SK-N-SH (cell line): ENCODE results near the gene CISTR. TPM values are rescaled to one million over a fixed set of nuclear protein-coding genes. Genes with fewer than 3 reads are reported as not detected.

Experiments used
- CTCF ChIA-PET: fragments of 300-600, 350-600 bp; formaldehyde crosslinking; extraction: SDS; loops from one replicate; lab custom pipeline; 2021; lab: Yijun Ruan, JAX
- POLR2A ChIA-PET: fragments of 350-600 bp; sonication (Branson Sonifier 250); formaldehyde crosslinking; extraction: SDS; loops from one replicate; lab custom pipeline; 2020; ENCODE audit warnings: antibody characterized with exemption, inconsistent platforms; lab: Yijun Ruan, JAX
- DNase-seq: peaks from one replicate; pipeline ENCODE4 v3.0.0; 2012
- H2AFZ ChIP-seq: fragments of 200-600 bp; sonication (generic); 2 replicates; pipeline ENCODE4 v1.8.1; 2016; ENCODE audit warnings: antibody characterized with exemption, mild to moderate bottlenecking, low read depth
- H3F3A ChIP-seq: fragments of 200-600 bp; sonication (generic); replicated peaks from 2 replicates; pipeline ENCODE3; 2016; ENCODE audit warnings: antibody characterized with exemption, mild to moderate bottlenecking; ENCODE audit not compliant: insufficient read depth
- H3K27ac ChIP-seq, 2 experiments: fragments of 200-500 bp in 1 of 2; fragments of 200-600 bp in 1 of 2; sonication (Bioruptor generic) in 1 of 2; sonication (generic), shearing (Covaris generic) in 1 of 2; 2 replicates each; pipeline versions ENCODE4 v1.5.1 to v1.6.1; 2014 to 2016; ENCODE audit warnings: low read depth in 2 of 2, inconsistent platforms in 1 of 2, low read length in 1 of 2, mild to moderate bottlenecking in 1 of 2, mixed read lengths in 1 of 2
- H3K27me3 ChIP-seq: fragments of 200-600 bp; sonication (generic), shearing (Covaris generic); 2 replicates; pipeline ENCODE4 v1.6.1; 2016; ENCODE audit warnings: mixed run types; ENCODE audit not compliant: insufficient read depth
- H3K36me3 ChIP-seq, 2 experiments: fragments of 200-500 bp in 1 of 2; fragments of 200-600 bp in 1 of 2; sonication (Bioruptor generic) in 1 of 2; sonication (generic) in 1 of 2; replicated peaks in 1 of 2; 2 replicates each; pipeline versions ENCODE3 to v1.5.1; 2014 to 2016; ENCODE audit warnings: low read length in 1 of 2, mild to moderate bottlenecking in 1 of 2; ENCODE audit not compliant: insufficient read depth in 2 of 2, control insufficient read depth in 1 of 2
- H3K4me1 ChIP-seq, 2 experiments: fragments of 200-500 bp in 1 of 2; fragments of 200-600 bp in 1 of 2; sonication (Bioruptor generic) in 1 of 2; sonication (generic), shearing (Covaris generic) in 1 of 2; 2 replicates each; pipeline versions ENCODE4 v1.5.1 to v1.6.1; 2014 to 2016; ENCODE audit warnings: low read depth in 1 of 2, low read length in 1 of 2, mixed run types in 1 of 2; ENCODE audit not compliant: insufficient read depth in 2 of 2, control insufficient read depth in 1 of 2
- H3K4me2 ChIP-seq: fragments of 200-600 bp; sonication (generic), shearing (Covaris generic); 2 replicates; pipeline ENCODE4 v1.6.1; 2017; ENCODE audit warnings: mixed run types
- H3K4me3 ChIP-seq, 2 experiments: fragments of 200-500 bp in 1 of 2; fragments of 200-600 bp in 1 of 2; sonication (Bioruptor generic) in 1 of 2; sonication (generic), shearing (Covaris generic) in 1 of 2; 2 replicates each; pipeline versions ENCODE4 v1.5.1 to v1.8.1; 2014 to 2016; ENCODE audit warnings: low read depth in 2 of 2, inconsistent platforms in 1 of 2, low read length in 1 of 2, mild to moderate bottlenecking in 1 of 2, mixed read lengths in 1 of 2, moderate library complexity in 1 of 2
- H3K79me2 ChIP-seq: fragments of 200-600 bp; sonication (generic); 2 replicates; pipeline ENCODE4 v1.8.1; 2017; ENCODE audit warnings: mild to moderate bottlenecking; ENCODE audit not compliant: insufficient read depth
- H3K9ac ChIP-seq: fragments of 200-600 bp; sonication (generic); 2 replicates; pipeline ENCODE4 v1.6.1; 2017; ENCODE audit warnings: mixed run types
- H3K9me2 ChIP-seq: fragments of 200-600 bp; sonication (generic); 2 replicates; pipeline ENCODE4 v1.6.1; 2017; ENCODE audit warnings: mixed run types
- H3K9me3 ChIP-seq: fragments of 200-600 bp; sonication (generic); 2 replicates; pipeline ENCODE4 v1.6.1; 2017; ENCODE audit warnings: mixed run types, mild to moderate bottlenecking, moderate library complexity
- H4K20me1 ChIP-seq: fragments of 200-600 bp; sonication (generic); 2 replicates; pipeline ENCODE4 v1.6.1; 2017; ENCODE audit warnings: mild to moderate bottlenecking, mixed run types; ENCODE audit not compliant: insufficient read depth
- CHD2 ChIP-seq: fragments of 150-350 bp; IDR thresholded peaks from 2 replicates; pipeline ENCODE4 v1.6.1; 2018; ENCODE audit warnings: low read length; ENCODE audit not compliant: partially characterized antibody
- EP300 ChIP-seq, 2 experiments: IDR thresholded peaks; 2 replicates each; pipeline versions ENCODE4 v1.4.0 to v1.6.1; 2012; ENCODE audit warnings: borderline replicate concordance in 1 of 2, low read depth in 1 of 2, low read length in 1 of 2
- FOSL2 ChIP-seq: IDR thresholded peaks from 2 replicates; pipeline ENCODE4 v1.4.0; 2012; ENCODE audit warnings: low read depth, mild to moderate bottlenecking, moderate library complexity, borderline replicate concordance
- FOXM1 ChIP-seq: IDR thresholded peaks from 2 replicates; pipeline ENCODE4 v1.4.0; 2012; ENCODE audit warnings: low read depth, mild to moderate bottlenecking
- JUND ChIP-seq: IDR thresholded peaks from 2 replicates; pipeline ENCODE4 v1.4.0; 2012
- NFIC ChIP-seq: IDR thresholded peaks from 2 replicates; pipeline ENCODE4 v1.4.0; 2012; ENCODE audit warnings: borderline replicate concordance
- RAD21 ChIP-seq: IDR thresholded peaks from 2 replicates; pipeline ENCODE4 v1.6.1; 2012; ENCODE audit warnings: mild to moderate bottlenecking, low read length
- RXRA ChIP-seq: IDR thresholded peaks from 2 replicates; pipeline ENCODE4 v1.4.0; 2012; ENCODE audit warnings: low read depth, mild to moderate bottlenecking, borderline replicate concordance
- SMC3 ChIP-seq: IDR thresholded peaks from 2 replicates; pipeline ENCODE4 v1.6.1; 2012; ENCODE audit warnings: low read depth, low read length, improper control_type of control experiment
- TAF1 ChIP-seq: IDR thresholded peaks from 2 replicates; pipeline ENCODE4 v1.6.1; 2012; ENCODE audit warnings: low read depth, mild to moderate bottlenecking, low read length, moderate library complexity, borderline replicate concordance
- TEAD4 ChIP-seq: IDR thresholded peaks from 2 replicates; pipeline ENCODE4 v1.4.0; 2012; ENCODE audit warnings: mild to moderate bottlenecking, borderline replicate concordance; ENCODE audit not compliant: insufficient read depth
- WGBS: methylation state at CpG from one replicate; pipeline ENCODE4 v1.1.6; 2017; ENCODE audit warnings: low lambda C conversion rate; 5-methylcytosine and 5-hydroxymethylcytosine counted together
- polyA plus RNA-seq, 3 experiments: library from polyadenylated mRNA; depleted of rRNA; stranded (reverse); fragments of >200 nt; gene quantifications; 2 replicates each; pipeline ENCODE4 v1.2.3, GENCODE V29; 2012
- TF ChIP-seq, protein P1 (sequence below): IDR thresholded peaks from 2 replicates; pipeline ENCODE4; 2012
- TF ChIP-seq, protein P2 (sequence below): IDR thresholded peaks from 2 replicates; pipeline ENCODE4 v1.4.0; 2012; ENCODE audit warnings: low read depth, borderline replicate concordance
- TF ChIP-seq, protein P3 (sequence below): IDR thresholded peaks from 2 replicates; pipeline ENCODE4 v1.6.1; 2012; ENCODE audit warnings: mild to moderate bottlenecking, low read depth, low read length, moderate library complexity
- TF ChIP-seq, protein P4 (sequence below): fragments of 150-350 bp; IDR thresholded peaks from 2 replicates; pipeline ENCODE4 v1.6.1; 2017; ENCODE audit warnings: antibody characterized with exemption, low read length, low read depth, borderline replicate concordance
- TF ChIP-seq, protein P5 (sequence below): IDR thresholded peaks from 2 replicates; pipeline ENCODE4 v1.4.0; 2012; ENCODE audit warnings: low read depth

CISTR gene
- polyA plus RNA-seq, 1 of the 3 experiments (the other 2 are of a cell fraction), result not detected

DNA sequence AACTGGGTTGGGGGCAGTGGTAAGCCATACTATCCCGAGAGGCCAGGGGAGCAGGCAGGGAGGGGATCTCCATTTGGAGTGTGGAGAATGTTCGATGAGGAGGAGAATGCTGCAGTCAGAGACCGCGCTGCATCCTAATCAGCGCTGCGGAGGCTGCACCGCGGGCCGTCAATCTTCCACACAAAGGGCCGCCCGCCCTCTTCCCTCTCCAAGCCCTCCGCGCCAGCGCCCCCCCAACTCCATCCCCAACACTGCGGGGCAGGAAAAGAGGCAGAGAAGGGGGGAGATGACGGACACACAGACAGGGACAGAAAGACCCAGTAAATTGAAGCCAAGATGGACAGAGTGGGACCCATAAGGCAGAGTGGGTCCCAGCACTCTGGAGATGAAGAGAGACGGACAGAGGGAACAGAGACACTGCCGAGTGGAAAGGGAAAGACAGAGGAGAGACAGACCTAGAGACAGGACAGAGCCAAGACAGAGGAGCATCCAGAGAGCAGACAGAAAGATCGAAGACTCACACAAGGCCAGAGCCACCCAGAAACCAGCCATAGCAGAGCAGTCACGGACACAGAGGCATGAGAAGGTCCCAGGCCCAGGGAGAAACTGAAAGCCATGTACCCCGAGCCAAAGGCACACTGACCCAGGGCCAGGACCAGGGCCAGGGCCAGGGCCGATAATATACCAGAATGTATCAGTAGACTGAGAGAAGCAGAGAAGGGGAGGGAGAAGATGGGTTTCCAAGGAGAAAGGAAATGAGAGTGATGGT, 3.5 kb downstream of the CISTR start:
- Histone ChIP-seq H3K27ac (no peak overlapping the region), H3K4me2 (no peak overlapping the region), H3K4me3 (no peak overlapping the region), H3K9me2 (no peaks in the 10 kb centered on the region), H3K27me3 (peaks cover 79% of the 10 kb centered on the region), H3K9ac (no peak overlapping the region), H3K4me1 (peaks cover 0 to 11% of the 10 kb centered on the region in 2 experiments; a peak in 1 of 4 replicates), H3K9me3 (no peaks in the 10 kb centered on the region), H3F3A (no peaks in the 10 kb centered on the region), H3K36me3 (no peaks in the 10 kb centered on the region), H4K20me1 (no peaks in the 10 kb centered on the region), H3K79me2 (no peaks in the 10 kb centered on the region), H2AFZ (no peak overlapping the region)
- DNase-seq, result no peak
- TF ChIP-seq TAF1 (no peak), FOXM1 (no peak), NFIC (no peak), FOSL2 (no peak), EP300 (IDR thresholded peaks at IDR 0.05; ENCODE audit: borderline replicate concordance in 1 of 2, low read depth in 1 of 2, low read length in 1 of 2) (no peak), TEAD4 (no peak), JUND (no peak)
- TF ChIP-seq, protein P1, sequence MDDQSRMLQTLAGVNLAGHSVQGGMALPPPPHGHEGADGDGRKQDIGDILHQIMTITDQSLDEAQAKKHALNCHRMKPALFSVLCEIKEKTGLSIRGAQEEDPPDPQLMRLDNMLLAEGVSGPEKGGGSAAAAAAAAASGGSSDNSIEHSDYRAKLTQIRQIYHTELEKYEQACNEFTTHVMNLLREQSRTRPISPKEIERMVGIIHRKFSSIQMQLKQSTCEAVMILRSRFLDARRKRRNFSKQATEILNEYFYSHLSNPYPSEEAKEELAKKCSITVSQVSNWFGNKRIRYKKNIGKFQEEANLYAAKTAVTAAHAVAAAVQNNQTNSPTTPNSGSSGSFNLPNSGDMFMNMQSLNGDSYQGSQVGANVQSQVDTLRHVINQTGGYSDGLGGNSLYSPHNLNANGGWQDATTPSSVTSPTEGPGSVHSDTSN, result no peak
- TF ChIP-seq, protein P2, sequence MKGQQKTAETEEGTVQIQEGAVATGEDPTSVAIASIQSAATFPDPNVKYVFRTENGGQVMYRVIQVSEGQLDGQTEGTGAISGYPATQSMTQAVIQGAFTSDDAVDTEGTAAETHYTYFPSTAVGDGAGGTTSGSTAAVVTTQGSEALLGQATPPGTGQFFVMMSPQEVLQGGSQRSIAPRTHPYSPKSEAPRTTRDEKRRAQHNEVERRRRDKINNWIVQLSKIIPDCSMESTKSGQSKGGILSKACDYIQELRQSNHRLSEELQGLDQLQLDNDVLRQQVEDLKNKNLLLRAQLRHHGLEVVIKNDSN, result no peak
- CTCF ChIA-PET, result interaction anchor here (0.7 to 10.5 kb wide), 14 partner anchors 8 to 257 kb away, joined by 5 to 760 read pairs (median 18); partner anchors contain the start of genes ATP5MC2 and CALCOCO1
- POLR2A ChIA-PET, result no interaction called here
- 37% methylated on average over 22 of the region's 22 CpGs for WGBS

DNA sequence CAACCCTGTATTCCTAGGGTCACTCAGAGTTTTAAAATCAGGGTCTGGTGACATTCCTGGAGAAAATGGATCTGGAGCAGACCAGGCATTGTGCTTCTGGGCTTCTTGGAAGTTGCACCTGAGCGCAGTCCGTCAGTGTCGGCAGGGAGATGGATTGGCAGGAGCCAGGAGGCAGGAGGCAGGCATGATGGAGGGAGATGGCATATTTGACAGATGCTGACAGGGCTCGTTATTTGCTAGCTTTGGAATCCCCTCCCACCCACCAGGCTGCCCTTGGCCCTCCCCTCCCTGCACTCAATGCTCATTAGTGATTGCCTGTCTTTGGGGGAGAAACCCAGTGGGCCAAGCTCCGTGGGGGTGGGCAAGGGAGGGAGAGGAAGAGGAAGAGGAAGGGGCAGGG, 4.7 kb downstream of the CISTR start:
- Histone ChIP-seq H3K27me3 (peaks cover 79% of the 10 kb centered on the region), H3K9me2 (no peaks in the 10 kb centered on the region), H3K27ac (no peak overlapping the region), H3K4me3 (0 out of 4 replicates have a peak overlapping the region, but pooled peaks of 1 of the 2 experiments have one; percentile 20), H3K36me3 (no peaks in the 10 kb centered on the region), H3K4me2 (no peak overlapping the region), H3K79me2 (no peaks in the 10 kb centered on the region), H3K9ac (no peak overlapping the region), H4K20me1 (no peaks in the 10 kb centered on the region), H2AFZ (no peak overlapping the region), H3K9me3 (no peaks in the 10 kb centered on the region), H3K4me1 (peaks cover 0 to 11% of the 10 kb centered on the region in 2 experiments; a peak in 1 of 4 replicates), H3F3A (no peaks in the 10 kb centered on the region)
- DNase-seq, result no peak
- ChIA-PET CTCF (interaction anchor here (0.6 to 10.2 kb wide), 53 partner anchors 10 to 1132 kb away, joined by 3 to 760 read pairs (median 5); partner anchors contain the start of genes ATP5MC2, CALCOCO1, HOXC10 and HOXC12), POLR2A (interaction anchor here (0.8 to 1.2 kb wide), 2 partner anchors 19 to 47 kb away, joined by 3 to 5 read pairs; partner anchors contain the start of gene CALCOCO1)
- TF ChIP-seq FOXM1 (no peak), RXRA (no peak), TEAD4 (no peak), FOSL2 (no peak), RAD21 (no peak), TAF1 (no peak), SMC3 (no peak), CHD2 (no peak)
- TF ChIP-seq, protein P3, sequence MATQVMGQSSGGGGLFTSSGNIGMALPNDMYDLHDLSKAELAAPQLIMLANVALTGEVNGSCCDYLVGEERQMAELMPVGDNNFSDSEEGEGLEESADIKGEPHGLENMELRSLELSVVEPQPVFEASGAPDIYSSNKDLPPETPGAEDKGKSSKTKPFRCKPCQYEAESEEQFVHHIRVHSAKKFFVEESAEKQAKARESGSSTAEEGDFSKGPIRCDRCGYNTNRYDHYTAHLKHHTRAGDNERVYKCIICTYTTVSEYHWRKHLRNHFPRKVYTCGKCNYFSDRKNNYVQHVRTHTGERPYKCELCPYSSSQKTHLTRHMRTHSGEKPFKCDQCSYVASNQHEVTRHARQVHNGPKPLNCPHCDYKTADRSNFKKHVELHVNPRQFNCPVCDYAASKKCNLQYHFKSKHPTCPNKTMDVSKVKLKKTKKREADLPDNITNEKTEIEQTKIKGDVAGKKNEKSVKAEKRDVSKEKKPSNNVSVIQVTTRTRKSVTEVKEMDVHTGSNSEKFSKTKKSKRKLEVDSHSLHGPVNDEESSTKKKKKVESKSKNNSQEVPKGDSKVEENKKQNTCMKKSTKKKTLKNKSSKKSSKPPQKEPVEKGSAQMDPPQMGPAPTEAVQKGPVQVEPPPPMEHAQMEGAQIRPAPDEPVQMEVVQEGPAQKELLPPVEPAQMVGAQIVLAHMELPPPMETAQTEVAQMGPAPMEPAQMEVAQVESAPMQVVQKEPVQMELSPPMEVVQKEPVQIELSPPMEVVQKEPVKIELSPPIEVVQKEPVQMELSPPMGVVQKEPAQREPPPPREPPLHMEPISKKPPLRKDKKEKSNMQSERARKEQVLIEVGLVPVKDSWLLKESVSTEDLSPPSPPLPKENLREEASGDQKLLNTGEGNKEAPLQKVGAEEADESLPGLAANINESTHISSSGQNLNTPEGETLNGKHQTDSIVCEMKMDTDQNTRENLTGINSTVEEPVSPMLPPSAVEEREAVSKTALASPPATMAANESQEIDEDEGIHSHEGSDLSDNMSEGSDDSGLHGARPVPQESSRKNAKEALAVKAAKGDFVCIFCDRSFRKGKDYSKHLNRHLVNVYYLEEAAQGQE, result no peak
- TF ChIP-seq, protein P4, sequence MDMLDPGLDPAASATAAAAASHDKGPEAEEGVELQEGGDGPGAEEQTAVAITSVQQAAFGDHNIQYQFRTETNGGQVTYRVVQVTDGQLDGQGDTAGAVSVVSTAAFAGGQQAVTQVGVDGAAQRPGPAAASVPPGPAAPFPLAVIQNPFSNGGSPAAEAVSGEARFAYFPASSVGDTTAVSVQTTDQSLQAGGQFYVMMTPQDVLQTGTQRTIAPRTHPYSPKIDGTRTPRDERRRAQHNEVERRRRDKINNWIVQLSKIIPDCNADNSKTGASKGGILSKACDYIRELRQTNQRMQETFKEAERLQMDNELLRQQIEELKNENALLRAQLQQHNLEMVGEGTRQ, result no peak
- TF ChIP-seq, protein P5, sequence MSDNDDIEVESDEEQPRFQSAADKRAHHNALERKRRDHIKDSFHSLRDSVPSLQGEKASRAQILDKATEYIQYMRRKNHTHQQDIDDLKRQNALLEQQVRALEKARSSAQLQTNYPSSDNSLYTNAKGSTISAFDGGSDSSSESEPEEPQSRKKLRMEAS, result no peak
- TF ChIP-seq, protein P2, result no peak
- 33% methylated on average over 5 of the region's 5 CpGs for WGBS
